ENCODE data around the gene FBXO9.

GRCh38 chr6:53032849-53033248 lies 32.4 kb upstream of the FBXO9 start:
- TF ChIP-seq CTCF (IDR thresholded peaks at IDR 0.05) (no peak), POLR2A (IDR thresholded peaks at IDR 0.05) (no peak), EP300 (IDR thresholded peaks at IDR 0.05) (no peak)

Data from tibial nerve (tissue), 4 donors.